ENCODE results near the gene XPNPEP2.

- TF ChIP-seq, protein P1, sequence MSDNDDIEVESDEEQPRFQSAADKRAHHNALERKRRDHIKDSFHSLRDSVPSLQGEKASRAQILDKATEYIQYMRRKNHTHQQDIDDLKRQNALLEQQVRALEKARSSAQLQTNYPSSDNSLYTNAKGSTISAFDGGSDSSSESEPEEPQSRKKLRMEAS (CRISPR knock-in tag; IDR thresholded peaks at IDR 0.05): no peak
- TF ChIP-seq USF1 (CRISPR knock-in tag; IDR thresholded peaks at IDR 0.05) (no peak), ATF1 (CRISPR knock-in tag; IDR thresholded peaks at IDR 0.05) (no peak)
- TF ChIP-seq, protein P2, sequence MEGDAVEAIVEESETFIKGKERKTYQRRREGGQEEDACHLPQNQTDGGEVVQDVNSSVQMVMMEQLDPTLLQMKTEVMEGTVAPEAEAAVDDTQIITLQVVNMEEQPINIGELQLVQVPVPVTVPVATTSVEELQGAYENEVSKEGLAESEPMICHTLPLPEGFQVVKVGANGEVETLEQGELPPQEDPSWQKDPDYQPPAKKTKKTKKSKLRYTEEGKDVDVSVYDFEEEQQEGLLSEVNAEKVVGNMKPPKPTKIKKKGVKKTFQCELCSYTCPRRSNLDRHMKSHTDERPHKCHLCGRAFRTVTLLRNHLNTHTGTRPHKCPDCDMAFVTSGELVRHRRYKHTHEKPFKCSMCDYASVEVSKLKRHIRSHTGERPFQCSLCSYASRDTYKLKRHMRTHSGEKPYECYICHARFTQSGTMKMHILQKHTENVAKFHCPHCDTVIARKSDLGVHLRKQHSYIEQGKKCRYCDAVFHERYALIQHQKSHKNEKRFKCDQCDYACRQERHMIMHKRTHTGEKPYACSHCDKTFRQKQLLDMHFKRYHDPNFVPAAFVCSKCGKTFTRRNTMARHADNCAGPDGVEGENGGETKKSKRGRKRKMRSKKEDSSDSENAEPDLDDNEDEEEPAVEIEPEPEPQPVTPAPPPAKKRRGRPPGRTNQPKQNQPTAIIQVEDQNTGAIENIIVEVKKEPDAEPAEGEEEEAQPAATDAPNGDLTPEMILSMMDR (IDR thresholded peaks at IDR 0.05): no peak
These were observed 22.8 kb downstream of the XPNPEP2 start for GRCh38 chrX:129761596-129761995.
